Hindlimb muscle (tissue), 1 donor: Measurements from ENCODE around the gene ITIH4. TPM values are rescaled to one million over a fixed set of nuclear protein-coding genes. Genes with fewer than 3 reads are reported as not detected.
A peak's percentile ranks its signal among the peaks of the same experiment; 100 is the strongest.

Source experiments
- DNase-seq: peaks from one replicate; pipeline ENCODE4 v3.0.0-alpha.2; 2013
- polyA plus RNA-seq: library from polyadenylated mRNA; unstranded; fragments of 120-200 nt; gene quantifications from one replicate; pipeline ENCODE4 v1.2.1, GENCODE V29; 2013; ENCODE audit not compliant: insufficient read length

ITIH4 gene
- polyA plus RNA-seq, 1 donor = 38.3 TPM

DNA sequence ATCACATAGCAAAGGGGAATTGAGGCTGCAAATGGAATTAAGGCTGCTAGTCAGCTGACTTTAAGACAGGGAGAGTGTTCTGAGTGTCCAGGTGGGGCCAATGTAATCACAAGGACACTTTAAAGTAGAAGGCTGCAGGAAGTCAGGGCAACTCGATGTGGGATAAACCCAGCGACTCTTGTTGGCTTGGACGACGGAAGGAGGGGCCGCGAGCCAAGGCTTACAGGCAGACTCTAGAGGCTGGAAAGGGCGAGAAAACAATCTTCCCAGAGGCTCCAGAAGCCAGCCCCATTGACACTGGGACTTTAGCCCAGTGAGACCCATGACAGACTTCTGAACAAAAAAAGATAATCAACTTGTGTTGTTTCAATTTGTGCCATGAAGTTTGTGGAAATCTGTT is 17.3 kb upstream of the ITIH4 start:
- DNase-seq = no peak

GRCh38 chr3:52847241-52847640 is 16.8 kb upstream of the ITIH4 start:
- DNase-seq = no peak

GRCh38 chr3:52846432-52846965 is 16.0 kb upstream of the ITIH4 start:
- no peak for DNase-seq

GRCh38 chr3:52845691-52846431 is 15.4 kb upstream of the ITIH4 start:
- no peak for DNase-seq

DNA sequence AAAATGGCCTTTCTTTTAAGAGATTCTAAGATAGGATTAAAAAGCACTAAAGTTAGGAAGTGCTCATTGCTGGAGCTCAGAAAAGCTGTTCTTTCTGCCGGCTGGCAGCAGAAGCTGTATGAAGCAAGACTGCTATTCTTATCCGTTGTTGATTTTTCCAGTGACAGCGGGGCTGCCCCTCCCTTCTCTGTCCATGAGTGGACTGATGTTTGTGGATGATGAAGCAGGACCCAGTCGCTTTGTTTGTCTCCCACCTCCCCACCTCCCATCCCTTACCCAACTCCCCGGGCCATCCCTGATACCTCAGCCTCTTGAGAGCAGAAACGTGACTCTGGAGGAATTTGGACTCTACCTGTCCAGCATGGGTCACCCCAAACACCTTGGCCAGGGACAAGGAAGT is 14.7 kb upstream of the ITIH4 start:
- DNase-seq = no peak

- no peak for DNase-seq
These were observed 14.0 kb upstream of the ITIH4 start for GRCh38 chr3:52844290-52844975.

DNA sequence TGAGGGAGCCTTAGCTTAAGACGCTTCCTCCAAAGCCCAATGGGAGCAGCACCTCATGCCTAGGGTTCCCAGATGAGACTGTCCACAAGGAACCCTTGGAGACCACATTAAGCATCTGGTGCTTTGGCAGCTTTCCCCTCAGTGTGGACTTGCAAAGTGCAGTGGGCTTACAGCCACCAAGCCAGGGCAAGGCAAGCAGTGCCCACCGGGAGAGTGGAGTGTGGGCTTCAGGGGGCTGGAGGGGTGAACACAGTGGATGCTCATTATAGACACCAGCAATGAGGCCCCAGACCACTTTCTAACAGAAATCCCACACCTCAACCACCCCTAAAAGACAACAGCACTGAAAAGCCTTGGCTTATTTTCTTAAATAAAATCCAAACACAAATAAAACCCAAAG is 13.4 kb upstream of the ITIH4 start:
- no peak for DNase-seq

DNA sequence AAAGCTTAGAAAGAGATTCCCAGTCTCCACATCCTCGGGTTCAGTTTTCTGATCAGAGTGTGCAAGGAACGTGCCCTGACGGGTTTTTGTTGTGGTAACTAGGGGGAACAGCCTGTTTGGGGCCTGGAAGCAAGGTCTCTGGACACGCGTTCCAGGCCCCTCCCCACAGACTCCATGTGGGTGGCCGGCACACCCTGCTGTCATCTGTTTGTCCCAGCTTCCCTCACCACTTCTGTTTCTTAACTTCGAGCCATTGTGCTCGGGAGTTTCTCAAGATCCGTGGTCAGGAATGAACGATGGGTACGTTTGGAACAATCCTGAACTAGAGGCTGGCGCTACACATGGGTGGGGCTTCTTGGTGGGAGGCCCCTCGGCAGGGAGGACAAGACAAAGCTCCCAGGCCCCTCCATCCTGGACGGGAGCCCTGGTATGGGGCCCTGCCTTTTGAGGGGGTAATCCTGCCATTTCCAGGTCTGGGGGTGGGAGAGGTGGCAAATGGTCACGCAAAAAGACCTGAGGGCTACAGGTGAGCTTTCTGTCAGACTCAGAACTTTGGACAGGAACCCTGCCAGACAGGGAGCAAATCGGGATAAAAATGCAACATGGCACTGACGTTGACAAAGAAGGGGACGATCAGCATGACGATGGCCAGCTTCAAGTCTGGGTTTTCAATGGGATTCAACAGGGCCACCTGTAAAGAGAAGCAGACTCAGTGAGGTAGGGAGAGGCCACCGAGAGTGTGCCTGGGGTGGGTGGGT is 12.8 kb upstream of the ITIH4 start:
- DNase-seq = no peak

GRCh38 chr3:52842424-52842823 is 12.0 kb upstream of the ITIH4 start:
- no peak for DNase-seq

GRCh38 chr3:52841981-52842340 is 11.5 kb upstream of the ITIH4 start:
- DNase-seq = no peak

DNA sequence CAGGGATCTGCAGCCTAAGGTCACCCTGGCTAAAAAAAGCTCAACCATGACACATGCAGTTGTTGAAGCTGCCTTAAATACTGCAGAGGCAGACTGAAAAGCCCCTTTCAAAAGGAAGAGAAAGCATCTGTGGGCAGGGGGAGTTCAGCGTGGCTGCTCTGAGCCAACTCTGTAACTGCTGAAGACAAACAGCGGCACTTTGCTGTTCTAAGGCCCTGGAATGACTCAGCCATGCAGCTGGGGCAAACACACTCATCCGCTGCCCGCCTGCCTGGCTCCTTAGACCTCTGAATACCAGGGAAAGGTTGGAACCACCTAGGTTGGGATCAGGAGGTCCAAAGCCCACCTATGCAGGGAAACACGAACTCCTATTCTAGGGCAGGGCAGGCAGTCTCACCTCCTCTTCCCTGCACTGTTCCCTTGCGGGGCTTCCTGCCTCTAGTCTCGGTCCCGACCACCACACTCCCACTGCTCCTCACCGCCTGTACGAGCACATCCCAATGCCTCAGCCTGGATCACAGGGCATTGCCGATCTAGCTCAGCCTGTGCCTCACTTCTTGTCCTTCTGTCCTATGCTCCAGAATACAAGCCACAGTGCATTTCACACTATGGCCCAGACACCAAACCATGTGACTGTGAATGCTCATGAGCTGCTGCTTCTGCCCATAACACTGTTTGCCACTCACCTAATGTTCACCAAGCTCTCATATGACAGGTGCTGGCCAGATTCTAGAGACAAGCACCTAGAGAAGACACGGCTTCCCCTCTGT is 10.9 kb upstream of the ITIH4 start:
- no peak for DNase-seq

GRCh38 chr3:52839892-52840545 is 9.5 kb upstream of the ITIH4 start:
- DNase-seq = no peak

- DNase-seq = no peak
These were observed 8.8 kb upstream of the ITIH4 start for GRCh38 chr3:52839268-52839575.

DNA sequence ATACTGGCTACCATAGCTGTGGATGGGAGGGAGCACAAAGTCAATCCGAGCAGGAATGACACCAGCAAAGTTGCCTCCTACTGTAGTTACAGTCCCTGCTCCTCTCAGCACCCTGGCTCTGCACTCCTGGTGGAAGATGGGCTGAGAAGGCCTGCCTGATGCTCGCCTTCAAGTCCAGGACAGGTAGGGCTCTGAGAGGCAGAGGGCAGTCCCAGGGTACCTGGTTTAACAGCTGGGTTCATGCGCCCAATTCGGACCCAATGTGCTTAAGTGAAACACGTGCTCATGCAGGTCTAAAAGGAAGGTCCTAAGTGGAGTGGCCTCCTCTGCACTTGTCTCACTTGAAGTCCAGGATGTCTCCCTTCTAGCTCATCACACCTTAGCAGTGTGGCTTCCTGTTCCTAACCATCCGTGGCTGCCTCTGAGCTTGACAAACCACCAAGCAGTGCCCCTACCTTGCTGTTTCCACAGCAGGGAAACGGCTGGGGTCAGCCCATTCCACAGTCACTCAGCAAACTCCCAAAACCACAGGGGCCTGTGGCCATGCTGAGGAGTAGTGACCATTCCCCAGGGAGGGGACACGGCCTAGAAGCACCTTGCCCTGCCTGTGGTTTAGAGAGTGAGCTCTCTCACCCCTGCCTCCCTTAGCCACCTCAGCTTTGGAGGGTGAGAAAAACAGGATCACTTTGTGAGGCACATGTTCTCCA is 8.2 kb upstream of the ITIH4 start:
- no peak for DNase-seq

DNA sequence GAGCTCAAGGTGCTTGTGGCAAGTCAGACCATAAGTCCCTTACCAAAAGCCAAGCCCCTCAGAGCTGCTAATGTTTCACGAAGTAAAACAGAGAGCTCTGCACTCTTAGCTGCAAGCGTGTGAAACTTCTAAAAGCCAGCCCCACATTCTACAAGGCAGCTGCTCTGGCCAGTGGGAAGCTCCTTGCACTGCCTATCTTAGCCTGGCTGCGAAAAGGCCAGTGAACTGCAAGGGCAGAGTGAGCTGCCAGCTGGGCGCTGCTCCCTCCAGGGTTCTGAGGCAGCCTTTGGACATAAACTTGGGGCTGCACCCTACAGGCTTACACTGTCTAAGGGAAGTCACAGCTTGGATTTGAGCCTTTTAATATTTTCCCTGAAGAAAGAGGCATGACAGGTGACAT is 6.5 kb upstream of the ITIH4 start:
- DNase-seq = no peak

DNA sequence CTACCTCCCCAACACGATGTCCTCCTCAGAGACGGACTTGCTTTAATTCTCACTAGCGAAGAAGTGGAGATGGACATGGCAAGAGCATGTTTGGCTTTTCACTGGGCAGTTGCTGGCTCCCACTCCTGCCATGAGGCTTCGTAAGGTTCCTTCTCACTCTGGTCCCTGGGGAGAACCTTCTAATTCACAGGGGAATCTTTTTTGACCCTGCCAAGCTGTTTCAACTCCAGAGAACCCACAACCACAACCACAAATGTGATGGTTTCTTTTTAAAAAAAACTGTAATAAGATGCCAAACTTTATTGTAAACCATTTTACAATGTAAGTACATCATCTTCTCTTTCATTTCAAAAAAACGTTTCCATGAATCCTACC is 6.0 kb upstream of the ITIH4 start:
- no peak for DNase-seq

- no peak for DNase-seq
These were observed 5.4 kb upstream of the ITIH4 start for GRCh38 chr3:52835766-52836470.

- peak; percentile 51 for DNase-seq
These were observed 4.5 kb upstream of the ITIH4 start, which contains the start of gene MUSTN1 for GRCh38 chr3:52834871-52835501. MUSTN1 (minus strand) TSS chr3:52835019; CDS start chr3:52834948, 71 bp downstream.

GRCh38 chr3:52833202-52833601 is 2.7 kb upstream of the ITIH4 start:
- DNase-seq = no peak
